ENCODE measurements around the gene PPP1R3C. TPM values are rescaled to one million over a fixed set of nuclear protein-coding genes. Genes with fewer than 3 reads are reported as not detected.
A peak's percentile ranks its signal among the peaks of the same experiment; 100 is the strongest.

Gene PPP1R3C
- total and polyA plus RNA-seq, 4 experiments from 2014 or later: not detected

DNA sequence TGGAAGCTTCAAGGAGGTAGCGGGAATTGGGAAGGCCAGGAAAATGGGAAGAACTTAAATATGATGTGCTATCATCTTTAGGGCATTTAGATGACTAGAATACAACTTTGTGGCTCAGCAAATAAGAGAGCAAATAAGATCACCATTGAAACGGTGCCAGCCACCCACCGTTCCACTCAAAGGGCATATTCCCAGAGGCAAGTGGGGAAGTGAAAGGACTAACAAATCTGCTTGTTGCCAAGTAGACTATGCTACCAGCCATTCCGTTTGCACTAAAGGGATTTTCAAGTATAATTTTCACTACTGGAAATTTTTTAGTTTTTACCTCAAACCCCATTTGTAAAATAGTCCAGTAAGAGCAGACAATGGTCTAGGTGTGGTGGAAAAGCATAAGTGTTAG, 4.0 kb upstream of the PPP1R3C start:
- H3K9me3 ChIP-seq (ENCODE audit: control insufficient read depth in 1 of 2, low read length in 2 of 2): no peaks in the 10 kb centered on the region
- no peaks in the 10 kb centered on the region for H3K36me3 ChIP-seq (ENCODE audit: insufficient read depth, low read length)
- peaks cover 16% of the 10 kb centered on the region for H3K27me3 ChIP-seq (ENCODE audit: insufficient read depth, low read length)
- POLR2A ChIA-PET (ENCODE audit: partially characterized antibody): no interaction called here
- H3K27ac ChIP-seq (ENCODE audit: low read depth, low read length): no peak overlapping the region
- peaks cover 0 to 8% (median 5%) of the 10 kb centered on the region in 4 donors for H3K4me1 Mint-ChIP-seq
- H3K9me3 Mint-ChIP-seq: no peaks in the 10 kb centered on the region
- peaks cover 4% of the 10 kb centered on the region for H3K4me1 ChIP-seq (ENCODE audit: insufficient read depth, low read length)
- H3K27me3 Mint-ChIP-seq: peaks cover 28 to 35% of the 10 kb centered on the region in 2 donors
- H3K4me3 ChIP-seq (ENCODE audit: low read length in 2 of 2): no peak overlapping the region
- no peak overlapping the region for H3K27ac Mint-ChIP-seq
- intact Hi-C loops (cut with micrococcal nuclease): loop anchor here (10.0 kb wide), 1 partner anchor 762 kb away; the partner anchor contains the start of gene RPP30
- no peaks in the 10 kb centered on the region for H3K36me3 Mint-ChIP-seq
- no peak for DNase-seq
- CTCF ChIA-PET (ENCODE audit: partially characterized antibody): interaction anchor here (0.7 to 7.4 kb wide), 9 partner anchors 10 to 757 kb away, joined by 3 to 149 read pairs (median 5); no protein-coding TSS in a partner anchor
- no peak overlapping the region for H3K4me3 Mint-ChIP-seq

DNA sequence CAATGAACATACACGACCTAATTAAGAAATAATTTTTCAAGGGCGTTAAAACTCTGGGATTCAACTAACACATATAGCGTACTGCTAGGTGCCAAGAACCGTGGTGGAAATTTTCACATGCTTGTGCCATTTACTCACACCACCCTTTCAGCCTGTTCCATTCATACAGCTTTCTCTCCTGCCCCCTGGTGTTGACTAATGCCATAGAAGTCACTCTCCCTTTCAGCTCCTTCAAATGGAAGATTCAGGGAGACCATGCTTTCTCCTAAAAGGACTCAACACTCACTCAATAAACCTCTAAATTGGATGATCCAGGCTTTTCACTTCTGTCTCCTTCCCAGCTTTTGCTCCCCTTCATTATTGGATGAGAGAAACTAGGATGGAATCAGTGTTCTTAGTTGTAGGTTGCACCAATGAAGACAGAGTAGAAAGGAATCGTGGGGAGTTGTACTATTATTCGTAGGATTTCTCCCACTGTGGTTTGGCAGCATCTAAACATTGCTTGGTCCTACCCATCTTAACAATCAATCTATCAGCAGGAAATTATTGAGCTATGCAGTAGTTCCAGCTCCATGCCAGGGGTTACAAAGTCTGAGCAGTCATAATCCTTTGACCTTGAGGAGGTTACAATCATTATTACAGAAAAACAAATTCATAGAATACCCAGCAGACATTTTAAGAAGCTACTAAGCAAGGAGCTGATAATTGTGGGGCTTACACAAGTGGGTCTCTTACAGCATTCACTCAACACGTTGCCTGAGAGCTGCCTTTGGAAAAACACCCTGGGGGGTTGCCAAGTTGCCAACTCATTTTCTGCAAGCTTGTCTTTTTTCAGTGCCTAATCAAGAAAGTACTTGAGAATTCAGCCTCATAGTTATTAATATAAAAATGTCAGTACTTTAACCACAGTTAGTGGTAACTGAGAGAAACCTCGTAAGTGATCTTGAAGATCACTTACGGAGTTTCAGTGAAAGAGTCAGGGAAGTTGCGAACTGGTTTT, 2.8 kb upstream of the PPP1R3C start:
- peak; percentile 44 to 54 (median 45) for DNase-seq
- no peaks in the 10 kb centered on the region for H3K36me3 ChIP-seq (ENCODE audit: insufficient read depth, low read length)
- no peak overlapping the region for H3K27ac ChIP-seq (ENCODE audit: low read depth, low read length)
- Mint-ChIP-seq H3K4me3 (no peak overlapping the region), H3K27ac (no peak overlapping the region), H3K4me1 (peaks cover 0 to 8% (median 5%) of the 10 kb centered on the region in 4 donors), H3K27me3 (peaks cover 36 to 41% of the 10 kb centered on the region in 2 donors), H3K36me3 (no peaks in the 10 kb centered on the region), H3K9me3 (no peaks in the 10 kb centered on the region)
- intact Hi-C loops (cut with micrococcal nuclease): loop anchor here (1.0 to 10.0 kb wide), 4 partner anchors 278 to 761 kb away; partner anchors contain the start of gene RPP30
- no peak overlapping the region for H3K4me3 ChIP-seq (ENCODE audit: low read length in 2 of 2)
- H3K9me3 ChIP-seq (ENCODE audit: control insufficient read depth in 1 of 2, low read length in 2 of 2): no peaks in the 10 kb centered on the region
- ChIA-PET CTCF (ENCODE audit: partially characterized antibody) (interaction anchor here (0.6 to 7.4 kb wide), 22 partner anchors 9 to 876 kb away, joined by 3 to 149 read pairs (median 4); no protein-coding TSS in a partner anchor), POLR2A (ENCODE audit: partially characterized antibody) (interaction anchor here (1.4 kb wide), 1 partner anchor 337 kb away, joined by 4 read pairs; no protein-coding TSS in a partner anchor)
- peaks cover 22% of the 10 kb centered on the region for H3K27me3 ChIP-seq (ENCODE audit: insufficient read depth, low read length)
- peaks cover 4% of the 10 kb centered on the region for H3K4me1 ChIP-seq (ENCODE audit: insufficient read depth, low read length)

DNA sequence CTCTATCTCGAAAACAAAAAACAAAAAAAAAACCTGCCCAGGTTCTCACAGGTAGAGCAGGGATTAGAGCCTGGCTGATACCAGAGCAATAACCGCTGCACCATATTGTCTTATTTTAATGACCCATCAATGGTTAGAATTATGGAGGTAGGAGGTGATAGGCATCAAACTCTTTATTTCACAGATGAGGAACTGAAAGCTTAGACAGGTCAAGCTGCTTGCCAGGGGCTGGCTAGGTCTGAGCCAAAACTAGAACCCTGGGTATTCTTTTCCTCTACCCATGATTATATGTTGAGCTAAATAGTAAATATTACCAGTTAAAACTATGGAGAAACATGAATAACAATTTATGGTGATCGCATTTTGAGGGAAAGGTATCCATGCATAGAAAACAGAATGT, 2.0 kb upstream of the PPP1R3C start:
- peaks cover 40 to 43% of the 10 kb centered on the region in 2 donors for H3K27me3 Mint-ChIP-seq
- H3K4me3 Mint-ChIP-seq: no peak overlapping the region
- no peaks in the 10 kb centered on the region for H3K36me3 Mint-ChIP-seq
- POLR2A ChIA-PET (ENCODE audit: partially characterized antibody): interaction anchor here (1.4 kb wide), 1 partner anchor 336 kb away, joined by 4 read pairs; no protein-coding TSS in a partner anchor
- CTCF ChIA-PET (ENCODE audit: partially characterized antibody): interaction anchor here (0.6 to 7.4 kb wide), 18 partner anchors 8 to 876 kb away, joined by 3 to 149 read pairs (median 4); partner anchors contain the start of gene BTAF1
- H3K4me1 Mint-ChIP-seq: peaks cover 0 to 8% (median 5%) of the 10 kb centered on the region in 4 donors
- no peak overlapping the region for H3K27ac Mint-ChIP-seq
- no peaks in the 10 kb centered on the region for H3K9me3 Mint-ChIP-seq
- DNase-seq: no peak
- intact Hi-C loops (cut with micrococcal nuclease): loop anchor here (1.0 to 10.0 kb wide), 4 partner anchors 278 to 760 kb away; partner anchors contain the start of gene RPP30
- H3K4me3 ChIP-seq (ENCODE audit: low read length in 2 of 2): no peak overlapping the region
- no peaks in the 10 kb centered on the region for H3K36me3 ChIP-seq (ENCODE audit: insufficient read depth, low read length)
- no peaks in the 10 kb centered on the region for H3K9me3 ChIP-seq (ENCODE audit: control insufficient read depth in 1 of 2, low read length in 2 of 2)
- H3K27me3 ChIP-seq (ENCODE audit: insufficient read depth, low read length): peaks cover 22% of the 10 kb centered on the region
- H3K27ac ChIP-seq (ENCODE audit: low read depth, low read length): no peak overlapping the region
- peaks cover 4% of the 10 kb centered on the region for H3K4me1 ChIP-seq (ENCODE audit: insufficient read depth, low read length)

DNA sequence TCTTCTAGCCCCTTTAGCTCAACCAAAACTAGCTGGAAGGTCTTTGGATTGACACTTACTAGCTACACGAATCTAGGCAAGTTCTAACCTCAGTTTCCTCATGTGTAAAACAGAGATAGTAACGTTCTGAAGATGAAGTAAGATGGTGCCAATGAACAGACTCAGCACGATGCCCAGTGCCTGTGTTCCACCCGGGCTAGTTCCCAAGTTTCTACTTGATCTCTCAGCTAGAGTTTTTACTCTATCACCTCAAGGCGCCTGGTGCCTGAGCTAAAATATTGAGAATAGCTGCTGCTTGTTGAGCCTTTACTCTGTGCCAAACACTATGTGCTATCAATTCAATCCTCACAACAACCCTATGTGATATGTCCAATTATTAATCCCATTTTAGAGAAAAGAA, 1.4 kb upstream of the PPP1R3C start:
- H3K4me1 ChIP-seq (ENCODE audit: insufficient read depth, low read length): peaks cover 4% of the 10 kb centered on the region
- Mint-ChIP-seq H3K4me1 (peaks cover 0 to 8% (median 5%) of the 10 kb centered on the region in 4 donors), H3K4me3 (no peak overlapping the region), H3K36me3 (no peaks in the 10 kb centered on the region), H3K27me3 (peaks cover 43 to 48% of the 10 kb centered on the region in 2 donors), H3K9me3 (no peaks in the 10 kb centered on the region), H3K27ac (no peak overlapping the region)
- intact Hi-C loops (cut with micrococcal nuclease): loop anchor here (10.0 kb wide), 1 partner anchor 759 kb away; the partner anchor contains the start of gene RPP30
- ChIA-PET POLR2A (ENCODE audit: partially characterized antibody) (no interaction called here), CTCF (ENCODE audit: partially characterized antibody) (interaction anchor here (0.7 to 7.4 kb wide), 12 partner anchors 8 to 351 kb away, joined by 3 to 149 read pairs (median 4); partner anchors contain the start of gene BTAF1)
- H3K36me3 ChIP-seq (ENCODE audit: insufficient read depth, low read length): no peaks in the 10 kb centered on the region
- H3K27ac ChIP-seq (ENCODE audit: low read depth, low read length): no peak overlapping the region
- DNase-seq: no peak
- no peak overlapping the region for H3K4me3 ChIP-seq (ENCODE audit: low read length in 2 of 2)
- no peaks in the 10 kb centered on the region for H3K9me3 ChIP-seq (ENCODE audit: control insufficient read depth in 1 of 2, low read length in 2 of 2)
- peaks cover 25% of the 10 kb centered on the region for H3K27me3 ChIP-seq (ENCODE audit: insufficient read depth, low read length)

DNA sequence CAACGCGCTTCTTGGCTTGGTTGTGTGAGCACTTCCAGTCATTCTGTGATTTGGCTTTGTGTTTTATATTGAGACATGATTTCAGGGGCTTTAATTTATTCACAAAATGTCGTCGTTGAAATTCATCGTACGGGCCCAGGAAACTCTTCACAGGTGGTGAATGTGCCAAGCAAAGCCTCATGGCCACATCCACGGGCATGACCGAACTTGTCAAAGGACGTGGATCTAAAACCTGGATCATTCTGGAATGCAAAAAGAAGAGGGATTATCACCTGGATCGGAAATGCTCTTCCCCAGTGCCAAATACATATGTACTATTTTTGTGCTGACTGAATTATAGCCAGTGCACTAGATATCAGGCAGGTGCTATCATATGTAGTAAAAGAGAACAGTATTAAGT, 2.2 kb downstream of the PPP1R3C start:
- no peak for DNase-seq
- H3K4me1 Mint-ChIP-seq: peaks cover 0 to 8% (median 5%) of the 10 kb centered on the region in 4 donors
- H3K36me3 ChIP-seq (ENCODE audit: insufficient read depth, low read length): no peaks in the 10 kb centered on the region
- POLR2A ChIA-PET (ENCODE audit: partially characterized antibody): no interaction called here
- intact Hi-C loops (cut with micrococcal nuclease): loop anchor here (10.0 kb wide), 1 partner anchor 756 kb away; the partner anchor contains the start of gene RPP30
- H3K4me1 ChIP-seq (ENCODE audit: insufficient read depth, low read length): peaks cover 4% of the 10 kb centered on the region
- H3K27ac Mint-ChIP-seq: no peak overlapping the region
- H3K27ac ChIP-seq (ENCODE audit: low read depth, low read length): no peak overlapping the region
- H3K9me3 Mint-ChIP-seq: no peaks in the 10 kb centered on the region
- no peak overlapping the region for H3K4me3 Mint-ChIP-seq
- no peak overlapping the region for H3K4me3 ChIP-seq (ENCODE audit: low read length in 2 of 2)
- H3K27me3 Mint-ChIP-seq: peaks cover 37 to 44% of the 10 kb centered on the region in 2 donors
- no peaks in the 10 kb centered on the region for H3K36me3 Mint-ChIP-seq
- CTCF ChIA-PET (ENCODE audit: partially characterized antibody): no interaction called here
- peaks cover 25% of the 10 kb centered on the region for H3K27me3 ChIP-seq (ENCODE audit: insufficient read depth, low read length)
- H3K9me3 ChIP-seq (ENCODE audit: control insufficient read depth in 1 of 2, low read length in 2 of 2): no peaks in the 10 kb centered on the region

DNA sequence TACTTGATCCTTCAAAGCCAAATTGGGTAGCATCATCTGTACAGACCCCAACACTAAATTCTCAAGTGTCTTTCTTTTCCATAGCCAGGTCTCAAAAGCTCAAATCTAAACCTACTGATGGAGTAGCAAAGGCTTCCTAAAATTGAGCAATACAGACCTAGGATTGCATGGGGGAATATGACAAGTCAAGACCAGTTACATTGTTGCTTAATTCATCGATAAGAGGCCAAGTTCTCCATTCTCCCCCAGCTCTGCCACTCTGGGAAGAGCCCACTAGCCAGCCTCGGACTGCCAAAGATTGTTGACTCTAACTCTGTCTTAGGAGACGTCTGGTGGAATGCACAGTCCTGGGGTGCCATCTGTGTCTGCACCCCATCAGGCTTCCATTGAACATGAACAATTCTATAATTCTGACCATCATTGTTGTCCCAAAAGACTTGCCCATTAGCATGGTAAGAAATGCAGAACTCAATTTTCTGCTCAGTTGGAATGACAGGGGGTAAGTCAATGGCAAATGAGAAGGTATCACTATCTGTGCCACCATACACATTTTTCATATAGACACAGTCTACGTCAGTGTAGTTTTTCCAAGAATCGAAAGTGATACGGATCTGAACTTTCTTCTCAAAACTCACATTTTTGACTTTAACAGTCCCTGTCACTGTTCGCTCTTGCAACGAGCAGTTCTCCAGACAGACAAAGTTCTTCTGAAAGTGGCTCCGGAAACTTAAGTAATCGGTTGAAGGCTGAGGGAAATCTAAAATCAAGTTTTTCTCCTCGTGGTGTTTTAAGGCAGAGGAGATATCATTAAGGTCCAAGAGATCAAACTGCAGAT, 2.9 kb downstream of the PPP1R3C start:
- Mint-ChIP-seq H3K4me1 (peaks cover 0 to 8% (median 5%) of the 10 kb centered on the region in 4 donors), H3K27ac (no peak overlapping the region), H3K27me3 (peaks cover 31 to 39% of the 10 kb centered on the region in 2 donors), H3K4me3 (no peak overlapping the region), H3K36me3 (no peaks in the 10 kb centered on the region), H3K9me3 (no peaks in the 10 kb centered on the region)
- Histone ChIP-seq H3K27me3 (ENCODE audit: insufficient read depth, low read length) (peaks cover 25% of the 10 kb centered on the region), H3K36me3 (ENCODE audit: insufficient read depth, low read length) (no peaks in the 10 kb centered on the region), H3K9me3 (ENCODE audit: control insufficient read depth in 1 of 2, low read length in 2 of 2) (no peaks in the 10 kb centered on the region), H3K27ac (ENCODE audit: low read depth, low read length) (no peak overlapping the region), H3K4me3 (ENCODE audit: low read length in 2 of 2) (no peak overlapping the region), H3K4me1 (ENCODE audit: insufficient read depth, low read length) (peaks cover 4% of the 10 kb centered on the region)
- intact Hi-C loops (cut with micrococcal nuclease): loop anchor here (10.0 kb wide), 1 partner anchor 755 kb away; the partner anchor contains the start of gene RPP30
- no peak for DNase-seq
- CTCF ChIA-PET (ENCODE audit: partially characterized antibody): interaction anchor here (1.7 kb wide), 1 partner anchor 331 kb away, joined by 4 read pairs; no protein-coding TSS in a partner anchor
- POLR2A ChIA-PET (ENCODE audit: partially characterized antibody): no interaction called here

All from CD4-positive, alpha-beta memory T cell (primary cell).